Activated CD4-positive, alpha-beta T cell treated with anti-CD3 and anti-CD28 coated beads, Interleukin-2, amount 50 U/mL, for 24 hours (primary cell): ENCODE results near the gene IPP.
"Not testable (repeated sequence)": the region's sequence is repeated elsewhere in the genome, so short reads cannot be mapped to it uniquely, and the experiment has no call there.

Experiments used
- DNase-seq, 2 donors: peaks; one replicate each; pipeline ENCODE4 v3.0.0-alpha.2; 2020; ENCODE audit warnings: low read depth in 1 of 2, low spot score in 1 of 2

IPP gene

GRCh38 chr1:45746922-45747321, 3.5 kb downstream of the IPP start:
- DNase-seq, result no peak

GRCh38 chr1:45739641-45740156, 10.8 kb downstream of the IPP start:
- DNase-seq, result not testable (repeated sequence)

- DNase-seq, result no peak
Observed at GRCh38 chr1:45739137-45739536, 11.3 kb downstream of the IPP start.

GRCh38 chr1:45730780-45731319, 19.6 kb downstream of the IPP start:
- DNase-seq, result no peak

- DNase-seq, result no peak
Observed at GRCh38 chr1:45730075-45730779, 20.2 kb downstream of the IPP start.

- DNase-seq, result not testable (repeated sequence)
Observed at GRCh38 chr1:45726007-45726406, 24.4 kb downstream of the IPP start.

- DNase-seq, result no peak
Observed at GRCh38 chr1:45723248-45723930, 27.1 kb downstream of the IPP start.

GRCh38 chr1:45722809-45723208, 27.6 kb downstream of the IPP start:
- no peak for DNase-seq

- DNase-seq, result no peak
Observed at GRCh38 chr1:45721207-45721606, 29.2 kb downstream of the IPP start.

GRCh38 chr1:45718289-45718688, 32.2 kb downstream of the IPP start:
- DNase-seq, result no peak

GRCh38 chr1:45717386-45717785, 33.1 kb downstream of the IPP start:
- DNase-seq, result not testable (repeated sequence)

GRCh38 chr1:45716700-45717099, 33.8 kb downstream of the IPP start:
- DNase-seq, result no peak

GRCh38 chr1:45713711-45714110, 36.7 kb downstream of the IPP start:
- no peak for DNase-seq

GRCh38 chr1:45704637-45705036, 45.8 kb downstream of the IPP start:
- DNase-seq, result no peak

- DNase-seq, result no peak
Observed at GRCh38 chr1:45694823-45695222, 55.6 kb downstream of the IPP start.

- DNase-seq, result not testable (repeated sequence)
Observed at GRCh38 chr1:45693811-45694210, 56.6 kb downstream of the IPP start.

- DNase-seq, result peak; percentile 65 to 81
Observed at GRCh38 chr1:45687754-45688740, 62.4 kb downstream of the IPP start, which contains the start of gene TMEM69. Gene TMEM69 (plus strand): TSS chr1:45688181. CDS start chr1:45691069, 2,888 bp downstream.

- DNase-seq, result peak; percentile 85 to 96
Observed at GRCh38 chr1:45687014-45687753, 63.3 kb downstream of the IPP start.

GRCh38 chr1:45686288-45687013, 64.0 kb downstream of the IPP start, which contains the start of gene GPBP1L1:
Gene GPBP1L1 (minus strand): TSS chr1:45686533. CDS start chr1:45659087, 27,446 bp downstream.
- DNase-seq, result peak; percentile 97

GRCh38 chr1:45686015-45686287, 64.5 kb downstream of the IPP start:
- peak; percentile 17 to 43 for DNase-seq
